Adrenal gland (tissue), 12 donors: Measurements from ENCODE around the gene MYOM1. TPM values are rescaled to one million over a fixed set of nuclear protein-coding genes. Genes with fewer than 3 reads are reported as not detected.
A peak's percentile ranks its signal among the peaks of the same experiment; 100 is the strongest.

Source experiments
- DNase-seq, 7 donors: peaks; one replicate each; pipeline ENCODE4 v3.0.0-alpha.2; 2019 to 2020
- H3K27ac ChIP-seq, 5 donors: fragments of 200-600 bp; sonication (generic) in 4 of 5; 1 replicate in 3 of 5; 2 replicates in 2 of 5; pipeline versions ENCODE4 v1.5.1 to v1.8.0; 2016 to 2020; ENCODE audit warnings: mild to moderate bottlenecking in 1 of 5
- H3K27me3 ChIP-seq: fragments of 200-600 bp; 2 replicates; pipeline ENCODE4 v1.8.0; 2021
- H3K36me3 ChIP-seq, 2 donors: fragments of 200-600 bp; replicated peaks in 1 of 2; 1 replicate in 1 of 2; 2 replicates in 1 of 2; pipeline versions ENCODE4 v1.5.1 to v1.8.0; 2018 to 2022
- H3K4me1 ChIP-seq, 2 donors: fragments of 200-600 bp; replicated peaks in 1 of 2; 1 replicate in 1 of 2; 2 replicates in 1 of 2; pipeline versions ENCODE4 v1.5.1 to v1.8.0; 2018 to 2021
- H3K4me3 ChIP-seq, 4 donors: fragments of 200-600 bp; sonication (generic) in 3 of 4; one replicate each; pipeline ENCODE4 v1.5.1; 2016 to 2018
- H3K9me3 ChIP-seq, 3 donors: fragments of 200-600 bp; sonication (generic) in 1 of 3; replicated peaks in 1 of 3; 1 replicate in 2 of 3; 2 replicates in 1 of 3; pipeline versions ENCODE4 v1.5.1 to v1.8.0; 2016 to 2021
- CTCF ChIP-seq, 6 experiments: fragments of 450-650 bp in 4 of 6; fragments of 200-600 bp in 2 of 6; sonication (generic) in 1 of 6; IDR thresholded peaks; 1 replicate in 5 of 6; 2 replicates in 1 of 6; pipeline versions ENCODE4 v1.5.1 to v1.8.0; 2016 to 2021; ENCODE audit warnings: antibody characterized with exemption in 6 of 6, mild to moderate bottlenecking in 2 of 6, moderate library complexity in 1 of 6
- POLR2A ChIP-seq, 2 donors: fragments of 450-650 bp; IDR thresholded peaks; one replicate each; pipeline ENCODE4 v1.6.1; 2017; ENCODE audit warnings: antibody characterized with exemption in 2 of 2, mild to moderate bottlenecking in 2 of 2, moderate library complexity in 1 of 2
- WGBS, 4 donors: extraction: QIAGEN DNeasy Blood & Tissue Kit in 2 of 4; methylation state at CpG; one replicate each; pipeline versions ENCODE4 v1.1.5 to v1.1.7; 2013 to 2017; 5-methylcytosine and 5-hydroxymethylcytosine counted together
- intact Hi-C, 2 donors: fragments of 100-400 bp; cut with DNase I; formaldehyde crosslinking; loops; one replicate each; pipeline versions ENCODE4 v1.14.1 to v1.15.0; 2022 to 2023
- polyA plus RNA-seq, 3 donors: library from polyadenylated mRNA; stranded (reverse); fragments of 200-250 nt in 2 of 3; fragments of 350-450 nt in 1 of 3; fragmentation: Illumina TruSeq in 1 of 3; extraction: RNeasy Lipid Tissue Mini Kit (QIAGEN cat#74804) in 1 of 3; gene quantifications; one replicate each; pipeline ENCODE4 v1.2.3, GENCODE V29; 2013 to 2014
- total RNA-seq, 9 donors: library from RNA; depleted of rRNA in 4 of 9; stranded (reverse); fragments of >200 nt in 4 of 9; fragments of 120-200 nt in 1 of 9; fragmentation: NEBNext Ultra II Directional in 1 of 9; extraction: Animal tissue kit (Norgen Biotek cat#: 25700) in 1 of 9; gene quantifications; one replicate each; pipeline versions ENCODE4 v1.1.0 to v1.2.4, GENCODE V29; 2013 to 2023
- donor health status: healthy with polysubstance abuse.
- donor health status: Bipolar disorder and iron deficiency.
- donor health status: DM: yes; HTN: yes; CAD: no.
- donor health status: DM: no; HTN: no; CAD: no.
- donor health status: DM: no; HTN: no; CAD: no.
- donor health status: DM: yes; HTN: yes; CAD: no.

The MYOM1 gene
- total and polyA plus RNA-seq, 12 donors = 1.3 to 70.0 (median 2.9) TPM

- no peak for DNase-seq
- H3K4me1 ChIP-seq = peaks cover 0 to 19% of the 10 kb centered on the region in 2 donors
- 79 to 85% (median 84%) methylated on average over 4 of the region's 4 CpGs for WGBS, 4 donors
- H3K27ac ChIP-seq = no peak overlapping the region
- intact Hi-C loops = no loop called here
- TF ChIP-seq POLR2A (IDR thresholded peaks at IDR 0.05) (no peak), CTCF (IDR thresholded peaks at IDR 0.05) (no peak)
- H3K36me3 ChIP-seq = no peaks in the 10 kb centered on the region
- H3K27me3 ChIP-seq = no peaks in the 10 kb centered on the region
- H3K4me3 ChIP-seq = no peak overlapping the region
- H3K9me3 ChIP-seq = no peaks in the 10 kb centered on the region
These were observed 164.0 kb downstream of the MYOM1 start for GRCh38 chr18:3055816-3056215.

DNA sequence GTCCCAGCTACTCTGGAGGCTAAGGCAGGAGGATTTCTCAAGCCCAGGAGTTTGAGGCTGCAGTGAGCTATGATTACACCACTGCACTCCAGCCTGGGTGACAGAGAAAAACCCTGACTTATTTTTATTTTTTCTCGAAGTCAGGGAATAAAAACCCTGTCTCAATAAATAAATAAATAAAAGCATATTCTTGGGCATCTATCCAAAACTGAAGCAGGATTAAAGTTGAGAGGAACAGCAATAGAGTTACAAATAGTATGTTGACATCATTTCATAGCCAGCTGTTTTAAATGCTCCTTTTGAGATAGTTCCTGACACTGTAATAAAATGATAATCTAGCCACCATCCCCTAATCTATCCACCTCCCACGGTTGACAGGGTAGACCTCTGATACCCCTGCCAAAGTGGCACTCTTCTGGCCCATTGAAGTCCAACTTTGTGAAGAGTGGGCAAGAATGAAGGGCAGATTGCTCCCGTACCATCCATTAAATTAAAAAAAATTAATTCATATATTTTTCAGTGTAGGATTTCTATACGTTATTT, 164.5 kb downstream of the MYOM1 start:
- peaks cover 0 to 16% of the 10 kb centered on the region in 2 donors for H3K4me1 ChIP-seq
- no peaks in the 10 kb centered on the region for H3K9me3 ChIP-seq
- no peak for TF ChIP-seq CTCF (IDR thresholded peaks at IDR 0.05)
- TF ChIP-seq POLR2A (IDR thresholded peaks at IDR 0.05) = no peak
- no peak overlapping the region for H3K27ac ChIP-seq
- WGBS, 4 donors = 62 to 65% (median 64%) methylated on average over 4 of the region's 4 CpGs
- H3K27me3 ChIP-seq = no peaks in the 10 kb centered on the region
- H3K36me3 ChIP-seq = no peaks in the 10 kb centered on the region
- no peak for DNase-seq
- intact Hi-C loops = no loop called here
- no peak overlapping the region for H3K4me3 ChIP-seq

GRCh38 chr18:3054780-3055179, 165.0 kb downstream of the MYOM1 start:
- DNase-seq = peak in 1 of 7 donors; percentile 7
- H3K4me1 ChIP-seq = peaks cover 0 to 11% of the 10 kb centered on the region in 2 donors
- 70 to 86% (median 76%) methylated on average over 3 of the region's 3 CpGs for WGBS, 4 donors
- no peak overlapping the region for H3K4me3 ChIP-seq
- no peak overlapping the region for H3K27ac ChIP-seq
- TF ChIP-seq POLR2A (IDR thresholded peaks at IDR 0.05) (no peak), CTCF (IDR thresholded peaks at IDR 0.05) (no peak)
- no peaks in the 10 kb centered on the region for H3K36me3 ChIP-seq
- no peaks in the 10 kb centered on the region for H3K27me3 ChIP-seq
- intact Hi-C loops = no loop called here
- H3K9me3 ChIP-seq = no peaks in the 10 kb centered on the region

- peak in 1 of 7 donors; percentile 23 for DNase-seq
- TF ChIP-seq CTCF (IDR thresholded peaks at IDR 0.05) (no peak), POLR2A (IDR thresholded peaks at IDR 0.05) (no peak)
- no peak overlapping the region for H3K27ac ChIP-seq
- no peak overlapping the region for H3K4me3 ChIP-seq
- intact Hi-C loops = no loop called here
- 86 to 96% (median 89%) methylated on average over 6 of the region's 6 CpGs for WGBS, 4 donors
- peaks cover 0 to 5% of the 10 kb centered on the region in 2 donors for H3K4me1 ChIP-seq
- no peaks in the 10 kb centered on the region for H3K36me3 ChIP-seq
- H3K9me3 ChIP-seq = no peaks in the 10 kb centered on the region
- no peaks in the 10 kb centered on the region for H3K27me3 ChIP-seq
These were observed 165.6 kb downstream of the MYOM1 start for GRCh38 chr18:3054214-3054613.
